IPS-NIHi7 (cell line): ENCODE data around the gene ZNF428.
"Not testable (repeated sequence)": the region's sequence is repeated elsewhere in the genome, so short reads cannot be mapped to it uniquely, and the experiment has no call there.

Source experiments
- DNase-seq: peaks from one replicate; pipeline ENCODE4 v3.0.0; 2012; ENCODE audit warnings: mixed read lengths; ENCODE audit errors: extremely low spot score

The ZNF428 gene

DNA sequence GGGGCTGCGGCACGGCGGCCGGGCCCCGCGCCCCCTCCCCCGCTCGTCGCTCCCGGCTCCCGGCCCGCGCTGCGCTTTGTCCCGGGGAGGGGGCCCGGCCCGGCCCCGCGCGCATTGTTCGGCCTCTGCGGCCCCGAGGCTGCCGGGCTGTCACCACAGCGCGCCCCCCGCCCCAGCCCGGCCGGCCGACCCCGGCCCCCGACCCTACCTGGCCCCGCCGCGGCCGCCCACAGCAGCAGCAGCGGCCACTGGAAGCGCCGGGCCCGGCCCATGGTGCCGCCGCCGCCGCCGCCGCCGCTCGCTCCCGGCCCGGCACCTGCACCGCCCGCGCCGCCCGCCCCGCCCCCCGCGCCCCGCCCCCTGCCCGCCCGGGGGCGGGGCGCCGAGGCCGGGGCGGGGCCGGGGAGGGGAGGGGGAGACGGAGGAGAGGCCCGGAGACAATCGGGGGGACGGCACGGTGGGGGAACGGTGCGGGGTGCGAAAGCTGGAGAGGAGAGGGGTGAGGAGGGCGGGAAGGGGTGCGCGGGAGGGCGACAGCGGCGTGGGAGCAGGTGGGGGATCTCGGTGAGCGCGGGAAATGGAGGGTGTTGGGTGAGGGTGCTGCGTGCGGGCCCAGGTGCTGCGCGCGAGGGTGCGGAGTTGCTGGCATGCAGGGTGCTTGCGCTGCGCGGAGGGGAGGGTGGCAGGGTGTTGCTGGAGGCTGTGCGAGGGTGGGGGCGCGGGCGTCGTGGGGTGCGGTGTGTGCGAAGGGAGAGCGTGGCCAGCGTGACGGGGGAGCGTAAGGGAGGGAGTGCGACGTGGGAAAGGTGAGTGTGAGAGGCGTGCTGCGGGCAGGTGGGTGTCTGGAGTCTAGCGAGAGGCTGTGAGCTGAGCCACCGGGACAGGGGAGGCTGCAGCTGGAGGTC, 20.3 kb upstream of the ZNF428 start, which contains the start of gene CADM4:
Gene CADM4, minus strand, starts transcription at position 332 of the 905 bp plus-strand sequence. Its CDS starts 60 bp downstream, at position 272.
- peak; percentile 72 for DNase-seq

- no peak for DNase-seq
Measured at GRCh38 chr19:43638995-43639518, 19.6 kb upstream of the ZNF428 start.

GRCh38 chr19:43638214-43638994, 19.0 kb upstream of the ZNF428 start:
- DNase-seq = no peak

DNA sequence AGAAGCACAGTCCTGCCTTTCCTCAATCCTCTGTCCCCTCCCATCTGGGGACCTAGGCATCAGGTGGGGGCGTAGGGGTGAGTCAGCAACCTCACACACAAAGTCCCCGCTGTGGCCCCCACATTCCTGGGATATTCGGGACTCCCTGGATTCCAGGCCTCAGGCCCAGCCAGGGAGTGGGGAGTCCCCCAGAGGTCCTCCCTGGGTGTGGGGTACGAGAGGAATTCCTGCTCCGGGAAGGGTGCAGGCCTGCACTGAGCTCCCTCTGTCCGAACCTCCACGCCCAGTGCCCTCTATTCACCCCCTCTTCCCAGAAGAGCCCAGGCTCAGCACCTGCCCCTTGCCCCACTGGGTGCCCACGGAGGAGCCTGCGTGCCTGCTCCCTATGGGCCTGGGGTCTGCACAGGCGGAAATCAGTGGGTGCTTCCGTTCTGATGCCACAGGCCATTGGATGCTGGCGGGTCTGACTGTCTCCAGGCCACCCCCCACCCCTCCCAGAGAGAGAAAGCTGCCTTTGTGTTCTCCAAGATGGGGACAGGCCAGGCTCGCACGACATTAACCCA, 16.8 kb upstream of the ZNF428 start:
- no peak for DNase-seq

GRCh38 chr19:43635561-43635940, 16.1 kb upstream of the ZNF428 start:
- not testable (repeated sequence) for DNase-seq

- DNase-seq = no peak
Measured at GRCh38 chr19:43634872-43635560, 15.6 kb upstream of the ZNF428 start.

GRCh38 chr19:43634506-43634871, 15.1 kb upstream of the ZNF428 start:
- no peak for DNase-seq

GRCh38 chr19:43634068-43634467, 14.6 kb upstream of the ZNF428 start:
- no peak for DNase-seq

GRCh38 chr19:43633520-43633919, 14.1 kb upstream of the ZNF428 start:
- no peak for DNase-seq

DNA sequence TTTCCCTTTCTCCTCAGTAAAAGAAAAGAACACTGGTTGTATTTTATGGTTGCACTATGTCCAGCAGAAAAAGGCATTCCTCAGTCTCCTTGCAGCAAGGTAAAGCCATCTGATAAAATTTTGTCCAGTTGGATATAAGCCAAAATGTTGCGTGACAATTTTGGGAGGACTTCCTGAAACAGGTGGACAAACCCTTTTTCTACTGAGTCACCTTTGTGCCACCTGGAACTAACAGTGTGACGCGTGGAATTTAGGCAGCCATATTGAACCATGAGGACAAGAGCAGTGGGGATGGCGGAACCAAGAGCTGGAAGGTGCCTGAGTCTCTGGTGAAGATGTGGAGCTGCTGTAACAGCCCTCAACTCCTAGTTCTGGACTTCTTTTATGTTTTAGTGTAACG, 12.1 kb upstream of the ZNF428 start:
- DNase-seq = no peak

DNA sequence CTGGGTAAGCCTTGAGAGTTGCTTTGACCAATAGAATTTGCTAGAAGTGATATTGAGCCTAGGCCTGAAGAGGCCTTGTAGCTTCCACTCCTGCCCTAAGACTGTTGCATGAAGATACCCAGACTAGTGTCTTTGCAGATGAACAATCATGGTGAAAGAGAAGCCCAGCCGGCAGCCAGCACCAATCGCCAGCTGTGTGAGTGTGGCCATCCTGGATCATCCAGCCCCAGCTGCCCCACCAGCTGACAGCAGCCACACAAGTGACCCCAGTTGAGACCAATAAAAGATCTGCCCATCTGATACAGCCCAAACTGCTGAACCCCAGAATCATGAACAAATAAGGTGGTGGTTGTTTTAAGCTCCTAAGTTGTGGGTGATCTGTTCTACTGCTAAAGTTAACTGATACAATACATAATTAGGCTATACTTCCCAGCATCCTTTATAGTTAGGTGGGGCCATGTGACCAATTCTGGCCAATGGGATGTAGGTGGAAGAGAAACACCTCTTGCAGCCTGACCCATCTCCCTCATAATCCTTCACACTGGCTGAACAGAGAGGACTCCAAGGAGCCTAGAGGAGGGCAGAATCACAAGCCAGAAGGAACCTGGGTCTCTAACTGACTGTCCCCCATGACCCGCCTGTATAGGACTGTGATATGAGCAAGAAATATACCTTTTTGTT, 9.4 kb upstream of the ZNF428 start:
- no peak for DNase-seq

- DNase-seq = no peak
Measured at GRCh38 chr19:43626838-43627237, 7.4 kb upstream of the ZNF428 start.

GRCh38 chr19:43625918-43626579, 6.6 kb upstream of the ZNF428 start:
- DNase-seq = peak; percentile 67

GRCh38 chr19:43624933-43625332, 5.5 kb upstream of the ZNF428 start:
- peak; percentile 91 for DNase-seq

DNA sequence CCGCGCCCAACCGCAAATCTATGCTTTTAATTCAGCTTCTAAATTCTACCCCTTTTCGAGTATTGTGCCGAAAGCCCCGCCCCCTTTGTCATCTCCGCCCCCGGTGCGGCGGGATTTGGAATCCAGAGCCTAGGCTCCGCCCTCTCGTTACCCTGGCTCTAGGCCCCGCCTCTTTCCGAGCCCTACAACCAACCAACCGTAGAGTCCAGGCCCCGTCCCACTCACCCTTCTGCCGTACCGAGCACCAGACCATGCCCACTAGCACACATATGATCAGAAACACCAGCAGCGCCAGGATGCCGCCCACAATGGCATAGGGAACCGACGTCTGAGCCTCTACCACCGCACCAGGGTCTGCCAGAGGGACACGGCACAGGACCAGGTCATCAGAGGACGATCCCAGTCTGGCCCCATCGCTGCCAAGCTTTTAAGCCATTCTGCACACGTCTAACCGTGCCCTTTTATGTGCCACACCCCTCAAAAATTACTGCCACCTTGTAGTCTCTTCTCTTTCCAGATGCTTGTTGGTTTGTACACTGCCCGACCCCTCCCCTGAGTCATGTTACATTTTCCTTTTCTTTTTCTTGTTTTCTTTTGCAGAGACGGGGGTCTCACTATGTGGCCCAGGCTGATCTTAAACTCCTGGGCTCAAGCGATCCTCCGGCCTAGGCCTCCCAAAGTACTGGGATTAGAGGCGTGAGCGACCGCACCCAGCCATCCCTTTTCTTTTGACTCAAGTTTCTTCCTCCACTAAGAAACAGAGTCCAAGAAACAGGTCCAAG, 4.7 kb upstream of the ZNF428 start:
- DNase-seq = peak; percentile 85

- DNase-seq = no peak
Measured at GRCh38 chr19:43622956-43623355, 3.5 kb upstream of the ZNF428 start.

DNA sequence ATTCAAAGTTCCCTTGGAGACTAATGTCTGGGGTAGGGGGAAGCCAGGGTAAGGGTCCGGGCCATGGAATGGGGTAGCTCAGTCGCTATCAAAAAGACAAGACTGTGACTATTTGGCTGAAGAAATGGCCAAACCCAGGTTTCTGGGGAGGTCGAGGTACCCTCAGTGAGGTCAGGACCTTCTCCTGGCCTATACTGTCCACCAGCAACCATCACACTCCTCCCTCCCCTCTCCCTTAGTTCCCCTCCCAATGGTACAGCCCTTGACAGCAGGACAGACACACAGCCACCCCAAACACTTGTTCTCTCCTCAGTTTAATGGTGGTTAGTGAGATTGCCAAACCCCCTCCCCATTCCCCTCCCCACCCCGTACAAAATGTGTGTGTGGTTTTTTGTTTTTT, 2.6 kb upstream of the ZNF428 start:
- no peak for DNase-seq

DNA sequence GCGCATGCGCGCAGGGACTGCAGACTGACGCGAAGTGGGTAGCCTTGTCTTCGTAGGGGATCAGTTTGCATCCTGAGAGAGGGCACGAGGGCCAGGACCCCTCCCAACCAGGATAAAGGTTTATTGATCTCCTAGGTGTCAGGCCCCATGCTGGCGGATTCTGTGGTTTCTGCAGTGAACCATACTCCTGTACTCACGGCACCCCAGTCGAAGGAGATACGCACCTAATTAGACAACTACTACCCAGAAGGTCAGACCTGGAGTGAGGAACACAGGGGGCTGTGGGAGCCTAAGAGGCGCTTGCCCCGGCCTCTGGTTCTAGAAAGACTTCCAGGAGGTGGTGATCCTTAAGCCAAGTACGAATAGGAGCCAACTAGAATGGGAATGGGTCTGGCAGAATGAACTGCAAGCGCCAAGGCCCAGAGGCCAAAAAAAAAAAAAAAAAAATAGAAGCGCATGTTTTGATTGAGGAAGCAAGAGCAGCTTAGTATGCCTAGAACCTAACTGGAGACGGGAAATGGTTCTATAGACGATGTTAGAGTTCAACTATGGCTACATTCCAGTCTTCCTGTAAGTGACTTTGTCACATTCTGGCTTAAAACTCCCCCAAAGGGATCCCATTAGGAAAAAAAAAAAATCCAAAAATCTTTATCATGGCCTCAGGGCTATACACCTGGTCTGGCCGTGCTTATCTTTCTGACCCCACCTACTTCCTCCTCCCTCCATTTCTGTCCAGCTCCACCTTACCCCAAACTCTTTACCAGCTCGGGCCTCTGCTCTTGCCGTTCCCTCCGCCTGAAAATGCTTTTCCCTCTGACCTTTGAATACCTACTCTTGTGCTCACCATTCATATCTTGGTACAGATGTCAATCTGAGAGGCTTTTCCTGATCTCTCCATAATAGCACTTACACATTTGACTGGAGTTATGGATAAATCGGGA, 902 bp upstream of the ZNF428 start:
- DNase-seq = no peak

DNA sequence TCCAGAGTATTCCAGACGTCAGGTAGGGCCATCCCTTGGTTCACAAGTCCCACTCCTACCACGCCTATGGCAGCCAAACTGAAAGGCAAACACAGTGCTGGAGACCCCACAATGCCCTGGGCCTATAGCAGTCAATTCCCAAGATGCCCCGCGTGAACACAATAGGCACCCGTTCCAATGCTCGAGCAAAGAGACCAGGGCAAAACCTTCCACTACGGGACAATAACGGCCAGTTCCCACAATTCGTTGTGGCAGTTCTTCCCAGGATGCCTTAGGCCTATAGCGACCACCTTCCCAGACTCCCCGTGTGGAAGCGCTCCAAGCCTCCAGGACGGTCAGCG, 538 bp downstream of the ZNF428 start:
- peak; percentile 54 for DNase-seq
